HCT116 (cell line): ENCODE measurements around the gene LRRTM3. TPM values are rescaled to one million over a fixed set of nuclear protein-coding genes. Genes with fewer than 3 reads are reported as not detected.

Source experiments
- ATAC-seq: fragments of 200-7000 bp; cut with Tn5 transposase; 2 replicates; pipeline ENCODE4 v1.9.1; 2020; ENCODE audit warnings: mild to moderate bottlenecking, moderate library complexity
- BruUV-seq: library from RNA; stranded (reverse); fragments of 400-500 nt; replicated peaks from 2 replicates; lab custom pipeline; 2021; lab: Mats Ljungman, UMichigan
- CTCF ChIA-PET: fragments of 300-600 bp; sonication (Branson Sonifier 250); formaldehyde crosslinking; loops from one replicate; lab custom pipeline; 2021; ENCODE audit warnings: antibody characterized with exemption; lab: Charles Lee
- POLR2A ChIA-PET: fragments of 300-600, 350-600 bp; sonication (Branson Sonifier 250); formaldehyde crosslinking; loops from one replicate; lab custom pipeline; 2021; ENCODE audit warnings: antibody characterized with exemption; lab: Charles Lee
- RAD21 ChIA-PET, 2 experiments: fragments of 300-600 bp; sonication (Branson Sonifier 250); formaldehyde crosslinking; loops; one replicate each; lab custom pipeline; 2023; ENCODE audit warnings: low total read pairs in 2 of 2; ENCODE audit not compliant: uncharacterized antibody in 2 of 2, unreplicated experiment in 2 of 2, low non-redundant PET in 1 of 2; lab: Charles Lee
- DNase-seq: peaks from one replicate; pipeline ENCODE4 v3.0.0-alpha.2; 2010; ENCODE audit warnings: low read depth, low spot score
- H2AFZ ChIP-seq: fragments of 200-600 bp; shearing (Covaris generic), sonication (generic); 2 replicates; pipeline ENCODE4 v1.6.1; 2017; ENCODE audit warnings: low read depth, mixed run types, mixed read lengths, antibody characterized with exemption, low read length; ENCODE audit not compliant: poor library complexity, severe bottlenecking
- H3K27ac ChIP-seq: 2 replicates; pipeline ENCODE4 v1.5.1; 2012; ENCODE audit warnings: low read depth, low read length
- H3K27me3 ChIP-seq: fragments of 200-600 bp; sonication (generic); 2 replicates; pipeline ENCODE4 v1.6.1; 2016; ENCODE audit warnings: mixed run types, low read length, mixed read lengths; ENCODE audit not compliant: insufficient read depth
- H3K36me3 ChIP-seq, 2 experiments: fragments of 200-500 bp in 1 of 2; fragments of 200-600 bp in 1 of 2; sonication (Bioruptor generic) in 1 of 2; sonication (generic) in 1 of 2; 2 replicates each; pipeline versions ENCODE4 v1.5.1 to v1.6.1; 2014 to 2016; ENCODE audit warnings: low read length in 2 of 2, inconsistent platforms in 1 of 2, mixed read lengths in 1 of 2, mixed run types in 1 of 2; ENCODE audit not compliant: insufficient read depth in 2 of 2, control insufficient read depth in 1 of 2
- H3K4me1 ChIP-seq, 2 experiments: fragments of 200-600 bp in 1 of 2; sonication (generic) in 1 of 2; 2 replicates each; pipeline versions ENCODE4 v1.5.1 to v1.6.1; 2012 to 2017; ENCODE audit warnings: low read length in 2 of 2, inconsistent platforms in 1 of 2, mild to moderate bottlenecking in 1 of 2, mixed read lengths in 1 of 2, mixed run types in 1 of 2, moderate library complexity in 1 of 2; ENCODE audit not compliant: insufficient read depth in 2 of 2, control insufficient read depth in 1 of 2
- H3K4me2 ChIP-seq: fragments of 200-600 bp; sonication (generic); 2 replicates; pipeline ENCODE4 v1.6.1; 2017; ENCODE audit warnings: mixed run types, low read length, mixed read lengths
- H3K4me3 ChIP-seq, 2 experiments: fragments of 200-600 bp in 1 of 2; sonication (generic) in 1 of 2; replicated peaks in 1 of 2; 2 replicates each; pipeline ENCODE4 v1.5.1; 2011 to 2016; ENCODE audit warnings: low read length in 2 of 2, control low read depth in 1 of 2, low read depth in 1 of 2, mild to moderate bottlenecking in 1 of 2, mixed read lengths in 1 of 2, mixed run types in 1 of 2
- H3K79me2 ChIP-seq: fragments of 200-600 bp; sonication (generic); 2 replicates; pipeline ENCODE4 v1.6.1; 2017; ENCODE audit warnings: mild to moderate bottlenecking, mixed run types, low read length, moderate library complexity, mixed read lengths; ENCODE audit not compliant: insufficient read depth
- H3K9ac ChIP-seq: fragments of 200-600 bp; sonication (generic); 2 replicates; pipeline ENCODE4 v1.6.1; 2016; ENCODE audit warnings: low read length, mixed read lengths
- H3K9me2 ChIP-seq: fragments of 200-600 bp; sonication (generic), shearing (Covaris generic); 2 replicates; pipeline ENCODE4 v1.6.1; 2017; ENCODE audit warnings: mixed run types, mild to moderate bottlenecking, moderate library complexity; ENCODE audit not compliant: insufficient read depth
- H3K9me3 ChIP-seq, 2 experiments: fragments of 200-500 bp in 1 of 2; fragments of 200-600 bp in 1 of 2; sonication (Bioruptor generic) in 1 of 2; sonication (generic) in 1 of 2; 2 replicates each; pipeline ENCODE4 v1.6.1; 2014 to 2017; ENCODE audit warnings: low read length in 2 of 2, mixed read lengths in 2 of 2, inconsistent platforms in 1 of 2, low read depth in 1 of 2, mild to moderate bottlenecking in 1 of 2, mixed run types in 1 of 2, moderate library complexity in 1 of 2; ENCODE audit not compliant: control insufficient read depth in 1 of 2, insufficient read depth in 1 of 2
- H4K20me1 ChIP-seq: fragments of 200-600 bp; sonication (generic), shearing (Covaris generic); 2 replicates; pipeline ENCODE4 v1.6.1; 2017; ENCODE audit warnings: mixed run types, mild to moderate bottlenecking, moderate library complexity; ENCODE audit not compliant: insufficient read depth
- ATF3 ChIP-seq: IDR thresholded peaks from 2 replicates; pipeline ENCODE4 v1.6.1; 2012
- CTCF ChIP-seq, 3 experiments: fragments of 200-600 bp in 1 of 3; sonication (generic) in 1 of 3; IDR thresholded peaks in 2 of 3; conservative IDR thresholded peaks in 1 of 3; 2 replicates each; pipeline ENCODE4 v1.5.1; 2012 to 2017; ENCODE audit warnings: low read depth in 2 of 3, low read length in 2 of 3, antibody characterized with exemption in 1 of 3, borderline replicate concordance in 1 of 3, control low read depth in 1 of 3, mild to moderate bottlenecking in 1 of 3, mixed read lengths in 1 of 3, mixed run types in 1 of 3, moderate library complexity in 1 of 3; ENCODE audit not compliant: insufficient read depth in 1 of 3
- EZH2 ChIP-seq: fragments of 200-600 bp; sonication (generic); IDR thresholded peaks from 2 replicates; pipeline ENCODE4 v1.6.1; 2017; ENCODE audit warnings: antibody characterized with exemption, mixed run types
- FOSL1 ChIP-seq: IDR thresholded peaks from 2 replicates; pipeline ENCODE4 v1.6.1; 2012; ENCODE audit warnings: low read depth
- JUND ChIP-seq: IDR thresholded peaks from 2 replicates; pipeline ENCODE4 v1.6.1; 2012
- MAX ChIP-seq: IDR thresholded peaks from 2 replicates; pipeline ENCODE4 v1.6.1; 2012
- POLR2AphosphoS5 ChIP-seq: IDR thresholded peaks from 2 replicates; pipeline ENCODE4 v1.6.1; 2011; ENCODE audit warnings: mild to moderate bottlenecking, low read depth, low read length, moderate library complexity
- RAD21 ChIP-seq: IDR thresholded peaks from 2 replicates; pipeline ENCODE4 v1.6.1; 2012; ENCODE audit warnings: low read depth, mild to moderate bottlenecking
- SIN3A ChIP-seq: IDR thresholded peaks from 2 replicates; pipeline ENCODE4 v1.6.1; 2012; ENCODE audit warnings: low read depth
- SP1 ChIP-seq: IDR thresholded peaks from 2 replicates; pipeline ENCODE4 v1.6.1; 2012; ENCODE audit warnings: low read depth
- SRF ChIP-seq: IDR thresholded peaks from 2 replicates; pipeline ENCODE4 v1.6.1; 2012; ENCODE audit warnings: low read depth
- YY1 ChIP-seq: IDR thresholded peaks from 2 replicates; pipeline ENCODE4 v1.6.1; 2011; ENCODE audit warnings: low read length, low read depth, moderate library complexity, mild to moderate bottlenecking; ENCODE audit not compliant: insufficient replicate concordance; ENCODE audit errors: extremely low read depth
- ZBTB33 ChIP-seq: IDR thresholded peaks from 2 replicates; pipeline ENCODE4 v1.6.1; 2011; ENCODE audit warnings: mild to moderate bottlenecking, low read length, moderate library complexity; ENCODE audit not compliant: insufficient replicate concordance; ENCODE audit errors: extremely low read depth
- ZNF274 ChIP-seq: fragments of 200-500 bp; sonication (Bioruptor generic); IDR thresholded peaks from 2 replicates; pipeline ENCODE4 v1.6.1; 2014; ENCODE audit warnings: mild to moderate bottlenecking, low read depth, low read length, inconsistent platforms
- intact Hi-C: fragments of 100-400 bp; cut with micrococcal nuclease; formaldehyde crosslinking; loops from 2 replicates; pipeline ENCODE4 v1.10.0; 2022
- total RNA-seq: library from RNA; stranded (reverse); gene quantifications from one replicate; pipeline ENCODE4 v1.2.1, GENCODE V29; 2021; ENCODE audit not compliant: unreplicated experiment
- TF ChIP-seq, protein P1 (sequence below): IDR thresholded peaks from 2 replicates; pipeline ENCODE4 v1.6.1; 2012; ENCODE audit warnings: low read depth

The LRRTM3 gene
- total RNA-seq, 1 experiment from 2014 or later = not detected

DNA sequence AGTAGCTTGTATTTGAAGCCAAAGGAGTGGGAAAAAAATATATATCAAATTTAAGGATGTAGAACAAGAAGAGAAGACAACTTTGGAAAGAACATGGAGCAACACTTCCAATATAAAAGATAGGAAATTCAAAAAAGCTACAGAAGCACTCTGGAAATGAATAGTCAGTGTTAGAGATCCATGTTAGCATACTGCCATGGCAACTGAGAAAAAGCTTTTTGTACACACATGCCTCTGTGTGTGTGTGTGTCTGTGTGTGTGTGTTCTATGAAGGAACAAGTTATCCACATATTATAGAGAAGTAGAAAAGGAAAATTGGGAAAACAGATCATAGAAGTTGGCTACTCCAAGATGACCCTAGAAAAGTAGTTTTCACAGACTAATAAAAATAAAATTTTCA, 96.3 kb downstream of the LRRTM3 start (continued):
- TF ChIP-seq CTCF (IDR thresholded peaks at IDR 0.05 in 2 of 3, conservative IDR thresholded peaks at IDR 0.05 in 1 of 3; ENCODE audit: borderline replicate concordance in 1 of 3, insufficient read depth in 1 of 3, low read depth in 2 of 3, low read length in 2 of 3) = no peak
- no peak for TF ChIP-seq SRF
- no peak for TF ChIP-seq YY1
- TF ChIP-seq SP1 = no peak

GRCh38 chr10:67033878-67034277, 108.0 kb downstream of the LRRTM3 start:
- Histone ChIP-seq H4K20me1 (no peaks in the 10 kb centered on the region), H3K36me3 (no peaks in the 10 kb centered on the region), H3K4me3 (no peak overlapping the region), H3K4me1 (no peaks in the 10 kb centered on the region), H3K9me2 (no peaks in the 10 kb centered on the region), H2AFZ (no peak overlapping the region), H3K27me3 (no peaks in the 10 kb centered on the region), H3K9me3 (no peaks in the 10 kb centered on the region), H3K79me2 (no peaks in the 10 kb centered on the region), H3K4me2 (no peak overlapping the region), H3K27ac (no peak overlapping the region), H3K9ac (no peak overlapping the region)
- CTCF ChIA-PET = no interaction called here
- POLR2A ChIA-PET = no interaction called here
- ATAC-seq (no peak), DNase-seq (no peak)
- RAD21 ChIA-PET = no interaction called here
- no TSS peak for BruUV-seq
- intact Hi-C loops = no loop called here
- no peak for TF ChIP-seq SIN3A
- no peak for TF ChIP-seq EZH2
- no peak for TF ChIP-seq ZBTB33
- TF ChIP-seq JUND = no peak
- no peak for TF ChIP-seq CTCF (IDR thresholded peaks at IDR 0.05 in 2 of 3, conservative IDR thresholded peaks at IDR 0.05 in 1 of 3; ENCODE audit: borderline replicate concordance in 1 of 3, insufficient read depth in 1 of 3, low read depth in 2 of 3, low read length in 2 of 3)
- no peak for TF ChIP-seq RAD21
- TF ChIP-seq MAX = no peak
- no peak for TF ChIP-seq ATF3
- TF ChIP-seq, protein P1, sequence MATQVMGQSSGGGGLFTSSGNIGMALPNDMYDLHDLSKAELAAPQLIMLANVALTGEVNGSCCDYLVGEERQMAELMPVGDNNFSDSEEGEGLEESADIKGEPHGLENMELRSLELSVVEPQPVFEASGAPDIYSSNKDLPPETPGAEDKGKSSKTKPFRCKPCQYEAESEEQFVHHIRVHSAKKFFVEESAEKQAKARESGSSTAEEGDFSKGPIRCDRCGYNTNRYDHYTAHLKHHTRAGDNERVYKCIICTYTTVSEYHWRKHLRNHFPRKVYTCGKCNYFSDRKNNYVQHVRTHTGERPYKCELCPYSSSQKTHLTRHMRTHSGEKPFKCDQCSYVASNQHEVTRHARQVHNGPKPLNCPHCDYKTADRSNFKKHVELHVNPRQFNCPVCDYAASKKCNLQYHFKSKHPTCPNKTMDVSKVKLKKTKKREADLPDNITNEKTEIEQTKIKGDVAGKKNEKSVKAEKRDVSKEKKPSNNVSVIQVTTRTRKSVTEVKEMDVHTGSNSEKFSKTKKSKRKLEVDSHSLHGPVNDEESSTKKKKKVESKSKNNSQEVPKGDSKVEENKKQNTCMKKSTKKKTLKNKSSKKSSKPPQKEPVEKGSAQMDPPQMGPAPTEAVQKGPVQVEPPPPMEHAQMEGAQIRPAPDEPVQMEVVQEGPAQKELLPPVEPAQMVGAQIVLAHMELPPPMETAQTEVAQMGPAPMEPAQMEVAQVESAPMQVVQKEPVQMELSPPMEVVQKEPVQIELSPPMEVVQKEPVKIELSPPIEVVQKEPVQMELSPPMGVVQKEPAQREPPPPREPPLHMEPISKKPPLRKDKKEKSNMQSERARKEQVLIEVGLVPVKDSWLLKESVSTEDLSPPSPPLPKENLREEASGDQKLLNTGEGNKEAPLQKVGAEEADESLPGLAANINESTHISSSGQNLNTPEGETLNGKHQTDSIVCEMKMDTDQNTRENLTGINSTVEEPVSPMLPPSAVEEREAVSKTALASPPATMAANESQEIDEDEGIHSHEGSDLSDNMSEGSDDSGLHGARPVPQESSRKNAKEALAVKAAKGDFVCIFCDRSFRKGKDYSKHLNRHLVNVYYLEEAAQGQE = no peak
- TF ChIP-seq SRF = no peak
- no peak for TF ChIP-seq POLR2AphosphoS5
- no peak for TF ChIP-seq FOSL1
- no peak for TF ChIP-seq ZNF274
